Astrocyte of the spinal cord (primary cell): Measurements from ENCODE around the gene ZNF776.

ENCODE experiments used
- DNase-seq: peaks from one replicate; pipeline ENCODE4 v3.0.0; 2011; ENCODE audit warnings: low read depth, low spot score
- H3K4me3 ChIP-seq: 2 replicates; pipeline ENCODE4 v1.5.1; 2011; ENCODE audit warnings: low read depth, mild to moderate bottlenecking, low read length, moderate library complexity
- CTCF ChIP-seq: IDR thresholded peaks from 2 replicates; pipeline ENCODE4 v1.5.1; 2012; ENCODE audit warnings: low read depth, mild to moderate bottlenecking, low read length, inconsistent platforms
- in situ Hi-C: cut with HindIII; loops from 2 replicates; pipeline ENCODE4 v1.10.0; 2017; ENCODE audit warnings: low sequenced_read_pairs

Gene ZNF776

GRCh38 chr19:57746580-57747471 is at the start of gene ZNF776:
Gene ZNF776, plus strand, starts transcription at chr19:57746815. Its CDS starts 244 bp downstream, at chr19:57747059.
- DNase-seq, result peak; percentile 92
- H3K4me3 ChIP-seq, result peak within 1 kb of the TSS; percentile 93
- TF ChIP-seq CTCF, result no peak
- in situ Hi-C loops, result no loop called here

GRCh38 chr19:57701625-57702024 is 45.0 kb upstream of the ZNF776 start:
- no peak for TF ChIP-seq CTCF
- in situ Hi-C loops, result no loop called here
- no peak for DNase-seq
- no peak overlapping the region for H3K4me3 ChIP-seq

GRCh38 chr19:57706346-57706745 is 40.3 kb upstream of the ZNF776 start:
- H3K4me3 ChIP-seq, result no peak overlapping the region
- DNase-seq, result no peak
- in situ Hi-C loops, result no loop called here
- TF ChIP-seq CTCF, result no peak

GRCh38 chr19:57708641-57709361 is 37.8 kb upstream of the ZNF776 start, which contains the start of gene ZNF154:
Gene ZNF154, minus strand, starts transcription at chr19:57709204. Its CDS starts 233 bp downstream, at chr19:57708971.
- in situ Hi-C loops, result no loop called here
- no peak for TF ChIP-seq CTCF
- peak within 1 kb of the TSS; percentile 71 for H3K4me3 ChIP-seq
- peak; percentile 77 for DNase-seq

GRCh38 chr19:57709616-57710015 is 37.0 kb upstream of the ZNF776 start:
- in situ Hi-C loops, result no loop called here
- no peak for DNase-seq
- no peak for TF ChIP-seq CTCF
- no peak overlapping the region for H3K4me3 ChIP-seq

GRCh38 chr19:57712222-57712621 is 34.4 kb upstream of the ZNF776 start:
- DNase-seq, result no peak
- no peak overlapping the region for H3K4me3 ChIP-seq
- in situ Hi-C loops, result no loop called here
- TF ChIP-seq CTCF, result no peak
